ENCODE results near the gene CCDC12. TPM values are rescaled to one million over a fixed set of nuclear protein-coding genes. Genes with fewer than 3 reads are reported as not detected.

Gene CCDC12
- total RNA-seq: 28.6 TPM

- DNase-seq: peak; percentile 99
Observed at GRCh38 chr3:46976326-46977190, at the start of gene CCDC12. CCDC12 (minus strand) TSS chr3:46976745; CDS start chr3:46976732, 13 bp downstream.

- no peak for DNase-seq
Observed at GRCh38 chr3:47024932-47025331, 48.4 kb upstream of the CCDC12 start.

- no peak for DNase-seq
Observed at GRCh38 chr3:47022641-47023071, 46.1 kb upstream of the CCDC12 start.

GRCh38 chr3:47020311-47020710, 43.8 kb upstream of the CCDC12 start:
- no peak for DNase-seq

- no peak for DNase-seq
Observed at GRCh38 chr3:47019201-47019600, 42.7 kb upstream of the CCDC12 start.

- no peak for DNase-seq
Observed at GRCh38 chr3:47018269-47018611, 41.7 kb upstream of the CCDC12 start.

GRCh38 chr3:47017504-47018268, 41.1 kb upstream of the CCDC12 start:
- DNase-seq: no peak

- DNase-seq: no peak
Observed at GRCh38 chr3:47016934-47017435, 40.4 kb upstream of the CCDC12 start.

GRCh38 chr3:47016086-47016933, 39.8 kb upstream of the CCDC12 start:
- DNase-seq: no peak

GRCh38 chr3:47015151-47015550, 38.6 kb upstream of the CCDC12 start:
- no peak for DNase-seq

- no peak for DNase-seq
Observed at GRCh38 chr3:47014036-47014435, 37.5 kb upstream of the CCDC12 start.

GRCh38 chr3:47013231-47013630, 36.7 kb upstream of the CCDC12 start:
- no peak for DNase-seq

GRCh38 chr3:47012342-47013230, 36.0 kb upstream of the CCDC12 start:
- DNase-seq: no peak

GRCh38 chr3:47011371-47011770, 34.8 kb upstream of the CCDC12 start:
- DNase-seq: no peak

GRCh38 chr3:47010910-47011309, 34.4 kb upstream of the CCDC12 start:
- no peak for DNase-seq

GRCh38 chr3:47010111-47010712, 33.7 kb upstream of the CCDC12 start:
- peak; percentile 51 for DNase-seq

- peak; percentile 96 for DNase-seq
Observed at GRCh38 chr3:47009225-47010110, 32.9 kb upstream of the CCDC12 start.

GRCh38 chr3:47008851-47009224, 32.3 kb upstream of the CCDC12 start:
- no peak for DNase-seq

GRCh38 chr3:47008234-47008796, 31.8 kb upstream of the CCDC12 start:
- no peak for DNase-seq
